Activated naive CD4-positive, alpha-beta T cell (primary cell): ENCODE data around the gene AQP1.

Experiments used
- DNase-seq, 4 experiments: peaks; one replicate each; lab custom pipeline; 2025; lab: John Stamatoyannopoulos, UW

Gene AQP1

GRCh38 chr7:30911561-30911969, at the start of gene AQP1:
AQP1 (plus strand) TSS chr7:30911853; CDS start chr7:30911910, 57 bp downstream.
- no peak for DNase-seq

- DNase-seq = no peak
Observed at GRCh38 chr7:30862995-30863705, 48.5 kb upstream of the AQP1 start.

- DNase-seq = no peak
Observed at GRCh38 chr7:30863706-30864035, 48.0 kb upstream of the AQP1 start.

GRCh38 chr7:30864101-30864500, 47.6 kb upstream of the AQP1 start:
- DNase-seq = no peak

GRCh38 chr7:30865076-30865475, 46.6 kb upstream of the AQP1 start:
- no peak for DNase-seq

- DNase-seq = no peak
Observed at GRCh38 chr7:30865821-30866220, 45.8 kb upstream of the AQP1 start.

GRCh38 chr7:30866939-30867338, 44.7 kb upstream of the AQP1 start:
- no peak for DNase-seq

GRCh38 chr7:30867483-30867882, 44.2 kb upstream of the AQP1 start:
- no peak for DNase-seq

- DNase-seq = no peak
Observed at GRCh38 chr7:30869794-30870611, 41.6 kb upstream of the AQP1 start.

GRCh38 chr7:30870821-30871518, 40.7 kb upstream of the AQP1 start:
- DNase-seq = no peak

- no peak for DNase-seq
Observed at GRCh38 chr7:30871655-30872054, 40.0 kb upstream of the AQP1 start.

- DNase-seq = no peak
Observed at GRCh38 chr7:30873207-30873606, 38.4 kb upstream of the AQP1 start.

- no peak for DNase-seq
Observed at GRCh38 chr7:30873656-30874055, 38.0 kb upstream of the AQP1 start.

GRCh38 chr7:30874656-30875302, 36.9 kb upstream of the AQP1 start:
- DNase-seq = no peak

GRCh38 chr7:30877015-30877769, 34.5 kb upstream of the AQP1 start:
- DNase-seq = no peak

GRCh38 chr7:30877993-30878392, 33.7 kb upstream of the AQP1 start:
- no peak for DNase-seq

- DNase-seq = no peak
Observed at GRCh38 chr7:30879139-30880124, 32.2 kb upstream of the AQP1 start.

GRCh38 chr7:30880125-30880720, 31.4 kb upstream of the AQP1 start:
- no peak for DNase-seq

GRCh38 chr7:30880941-30881340, 30.7 kb upstream of the AQP1 start:
- no peak for DNase-seq

GRCh38 chr7:30881448-30881847, 30.2 kb upstream of the AQP1 start:
- no peak for DNase-seq
